MG63 (cell line): ENCODE measurements around the gene DNAH10. TPM values are rescaled to one million over a fixed set of nuclear protein-coding genes. Genes with fewer than 3 reads are reported as not detected.
A peak's percentile ranks its signal among the peaks of the same experiment; 100 is the strongest.

Experiments used
- DNase-seq: peaks from one replicate; pipeline ENCODE4 v3.0.0-alpha.2; 2020
- H3K27me3 ChIP-seq: fragments of 250-450 bp; sonication (Bioruptor Pico); 2 replicates; pipeline ENCODE4 v1.5.1; 2020; ENCODE audit warnings: mild to moderate bottlenecking, moderate library complexity
- H3K36me3 ChIP-seq: fragments of 250-450 bp; sonication (Bioruptor Pico); 2 replicates; pipeline ENCODE4 v1.5.1; 2020; ENCODE audit warnings: mild to moderate bottlenecking, moderate library complexity
- H3K4me3 ChIP-seq: fragments of 250-450 bp; sonication (Bioruptor Pico); 2 replicates; pipeline ENCODE4 v1.5.1; 2020; ENCODE audit warnings: mild to moderate bottlenecking, moderate library complexity
- H3K9me3 ChIP-seq: fragments of 250-450 bp; sonication (Bioruptor Pico); 2 replicates; pipeline ENCODE4 v1.5.1; 2020; ENCODE audit warnings: mild to moderate bottlenecking, moderate library complexity
- total RNA-seq: library from RNA; depleted of rRNA; stranded (reverse); fragments of >200 nt; shearing (Covaris generic); gene quantifications from 2 replicates; pipeline ENCODE4 v1.2.3, GENCODE V29; 2014; ENCODE audit warnings: low replicate concordance

The DNAH10 gene
- total RNA-seq, 1 experiment from 2014 or later: 0.40 TPM

DNA sequence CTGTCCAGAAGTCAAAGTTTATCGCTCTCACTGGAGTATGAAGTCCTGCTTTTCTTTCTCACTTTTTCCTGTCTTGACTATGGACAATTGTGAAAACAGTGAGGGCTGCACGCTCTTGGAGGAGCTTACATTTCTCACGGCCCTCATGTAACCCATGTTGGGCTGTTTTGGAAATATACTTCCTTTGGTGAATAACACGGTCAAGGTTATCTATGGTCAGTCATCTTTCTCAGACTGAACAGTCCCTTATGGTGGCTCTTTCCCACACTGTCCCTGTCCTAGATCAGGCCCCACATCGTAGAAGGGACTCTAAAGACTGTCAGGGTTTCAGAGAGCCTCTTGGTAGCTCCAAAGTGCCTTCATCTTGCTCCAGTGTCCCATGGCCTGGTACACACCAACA lies 203.3 kb downstream of the DNAH10 start:
- H3K4me3 ChIP-seq: no peak overlapping the region
- no peak for DNase-seq
- H3K27me3 ChIP-seq: no peaks in the 10 kb centered on the region
- no peaks in the 10 kb centered on the region for H3K9me3 ChIP-seq
- H3K36me3 ChIP-seq: peaks cover 9% of the 10 kb centered on the region; the same call in 1 of the 2 replicates

DNA sequence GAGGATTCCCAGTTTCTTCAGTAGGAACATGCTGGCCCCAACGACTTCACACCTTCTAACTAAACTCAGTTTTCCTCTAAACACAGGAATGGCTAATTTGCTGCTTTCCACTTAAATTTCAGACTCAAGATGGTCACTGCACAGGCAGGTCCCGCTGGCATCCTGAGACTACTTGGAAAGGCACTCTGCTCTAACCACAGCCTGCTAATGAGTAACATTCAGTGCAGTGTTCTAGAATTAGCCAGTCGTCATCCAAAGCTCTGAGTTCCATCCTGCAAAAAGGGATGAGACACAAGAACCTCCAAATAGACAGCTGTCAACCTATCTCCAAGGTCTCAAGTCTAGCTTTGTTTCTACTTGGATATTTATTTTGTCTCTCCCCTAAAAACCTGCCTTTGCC lies 204.5 kb downstream of the DNAH10 start:
- H3K27me3 ChIP-seq: no peaks in the 10 kb centered on the region
- peak; percentile 39 for DNase-seq
- H3K36me3 ChIP-seq: peaks cover 10% of the 10 kb centered on the region; the same call in 1 of the 2 replicates
- no peaks in the 10 kb centered on the region for H3K9me3 ChIP-seq
- H3K4me3 ChIP-seq: no peak overlapping the region

DNA sequence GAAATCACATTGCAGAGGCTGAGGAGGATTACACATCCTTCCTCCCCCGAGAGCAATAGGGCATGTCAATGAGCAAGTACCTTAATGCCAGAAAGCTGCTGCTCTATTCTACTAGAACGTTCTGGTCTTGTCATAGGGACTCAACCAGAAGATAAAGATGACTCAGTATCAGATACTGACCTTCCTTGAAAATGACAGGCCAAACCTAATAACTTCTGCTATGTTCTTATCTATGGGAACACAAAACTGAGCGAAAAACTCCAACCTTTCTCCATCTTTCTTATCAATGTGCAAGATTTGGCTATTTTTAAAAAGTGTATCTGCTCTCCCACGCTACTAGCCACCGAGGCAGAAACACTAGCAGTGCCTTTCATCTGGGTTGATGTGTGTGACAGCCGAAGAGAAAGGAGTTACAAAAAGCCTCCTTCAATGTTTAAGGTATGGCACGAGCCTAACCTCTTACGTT lies 205.1 kb downstream of the DNAH10 start:
- Histone ChIP-seq H3K9me3 (no peaks in the 10 kb centered on the region), H3K36me3 (peaks cover 10% of the 10 kb centered on the region; the same call in 1 of the 2 replicates), H3K4me3 (no peak overlapping the region), H3K27me3 (no peaks in the 10 kb centered on the region)
- DNase-seq: no peak

- H3K27me3 ChIP-seq: no peaks in the 10 kb centered on the region
- DNase-seq: no peak
- H3K36me3 ChIP-seq: peaks cover 16% of the 10 kb centered on the region
- H3K9me3 ChIP-seq: no peaks in the 10 kb centered on the region
- H3K4me3 ChIP-seq: peak overlapping the region; percentile 65
Observed at GRCh38 chr12:123971449-123971769, 209.3 kb downstream of the DNAH10 start.

DNA sequence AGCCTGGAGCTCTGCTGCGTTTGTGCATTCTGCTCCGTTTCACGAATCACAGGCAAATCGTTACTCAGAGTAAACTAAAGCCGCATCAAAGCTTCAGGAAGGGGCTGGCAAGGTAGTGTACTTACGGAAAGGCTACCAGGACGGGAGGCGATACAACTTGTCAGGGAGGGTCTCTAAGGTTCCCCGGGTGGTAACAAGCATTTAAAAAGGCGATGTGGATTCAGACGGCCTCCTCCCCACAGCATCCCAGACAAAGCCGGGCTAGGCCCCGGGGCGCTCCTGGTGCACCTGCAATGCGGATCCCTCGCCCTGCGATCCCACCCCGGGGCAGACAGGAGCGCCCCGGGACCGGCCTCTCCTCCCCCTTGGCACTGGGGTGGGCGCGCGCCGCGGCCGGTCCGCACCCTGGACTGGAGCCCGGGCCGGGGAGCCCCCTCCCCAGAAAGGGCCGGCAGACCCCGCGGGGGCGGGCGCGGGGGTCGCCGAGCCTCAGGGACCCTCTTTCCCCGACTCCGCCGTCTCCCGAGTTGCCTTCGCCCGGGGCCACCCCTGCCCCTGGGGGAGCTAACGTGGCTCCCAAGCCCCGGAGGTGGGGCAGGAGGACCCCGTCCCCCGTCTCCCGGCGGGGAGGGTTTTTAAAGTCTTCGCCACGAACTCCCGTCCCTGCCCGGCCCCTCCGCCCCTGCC lies 209.8 kb downstream of the DNAH10 start:
- Histone ChIP-seq H3K36me3 (peaks cover 16% of the 10 kb centered on the region), H3K4me3 (peak overlapping the region; percentile 65), H3K27me3 (no peaks in the 10 kb centered on the region), H3K9me3 (no peaks in the 10 kb centered on the region)
- peak; percentile 31 for DNase-seq

GRCh38 chr12:123972457-123973401 lies 210.6 kb downstream of the DNAH10 start, which contains the start of the genes CCDC92 and ZNF664:
TSS of gene CCDC92 (minus strand) at chr12:123972831. CDS start at chr12:123944305, 28,526 bp downstream.
TSS of gene ZNF664 (plus strand) at chr12:123973215. CDS start at chr12:124012145, 38,930 bp downstream.
- Histone ChIP-seq H3K9me3 (no peaks in the 10 kb centered on the region), H3K4me3 (peak within 1 kb of the TSS; percentile 67), H3K27me3 (no peaks in the 10 kb centered on the region), H3K36me3 (peaks cover 16% of the 10 kb centered on the region)
- DNase-seq: peak; percentile 92

GRCh38 chr12:123973552-123974341 lies 211.6 kb downstream of the DNAH10 start:
- no peaks in the 10 kb centered on the region for H3K9me3 ChIP-seq
- H3K27me3 ChIP-seq: no peaks in the 10 kb centered on the region
- H3K4me3 ChIP-seq: peak overlapping the region; percentile 67
- peaks cover 16% of the 10 kb centered on the region for H3K36me3 ChIP-seq
- peak; percentile 16 for DNase-seq

- no peaks in the 10 kb centered on the region for H3K9me3 ChIP-seq
- peaks cover 16% of the 10 kb centered on the region for H3K36me3 ChIP-seq
Observed at GRCh38 chr12:123976227-123976826, 214.2 kb downstream of the DNAH10 start.

DNA sequence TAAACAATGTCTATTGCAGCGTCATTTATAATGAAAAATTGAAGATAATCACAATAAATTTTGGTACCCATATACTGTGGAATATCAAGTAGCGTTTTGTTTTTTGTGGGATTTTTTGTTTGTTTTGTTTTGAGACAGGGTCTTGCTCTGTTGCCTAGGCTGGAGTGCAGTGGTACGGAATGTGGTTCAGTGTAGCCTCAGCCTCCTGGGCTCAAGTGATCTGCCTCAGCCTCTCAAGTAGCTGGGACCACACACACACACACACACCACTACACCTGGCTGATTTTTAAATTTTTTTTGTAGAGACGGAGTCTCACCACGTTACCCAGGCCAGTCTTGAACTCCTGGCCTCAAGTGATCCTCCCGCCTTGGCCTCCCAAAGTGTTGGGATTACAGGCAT lies 217.5 kb downstream of the DNAH10 start:
- DNase-seq: no peak
- Histone ChIP-seq H3K36me3 (peaks cover 13% of the 10 kb centered on the region), H3K4me3 (no peak overlapping the region), H3K9me3 (no peaks in the 10 kb centered on the region), H3K27me3 (no peaks in the 10 kb centered on the region)

More at GRCh38 chr12:123976227-123976826, 214.2 kb downstream of the DNAH10 start:
- no peak for DNase-seq
- H3K4me3 ChIP-seq: no peak overlapping the region
- no peaks in the 10 kb centered on the region for H3K27me3 ChIP-seq

DNA sequence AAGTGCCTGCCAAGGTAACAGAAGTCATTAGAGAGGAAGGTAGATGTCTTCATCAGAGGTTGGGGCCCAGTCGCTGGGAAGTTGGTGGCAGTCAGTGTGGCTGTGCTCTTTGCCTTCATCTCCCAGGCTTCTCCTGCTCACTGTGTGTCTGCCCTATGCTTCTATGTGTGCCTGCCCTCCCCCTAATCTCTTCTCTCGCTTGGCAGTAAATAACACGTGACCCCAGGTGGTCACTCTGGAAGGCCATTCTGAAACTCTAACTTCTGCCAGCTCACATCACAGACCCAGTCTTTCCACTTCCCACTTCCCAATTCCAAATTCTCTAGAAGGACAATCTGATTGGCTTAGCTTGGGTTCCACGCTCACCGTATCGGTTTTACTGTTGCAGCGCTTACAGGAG lies 220.2 kb downstream of the DNAH10 start:
- no peak overlapping the region for H3K4me3 ChIP-seq
- H3K9me3 ChIP-seq: no peaks in the 10 kb centered on the region
- DNase-seq: no peak
- H3K27me3 ChIP-seq: no peaks in the 10 kb centered on the region
- H3K36me3 ChIP-seq: peaks cover 3% of the 10 kb centered on the region; the same call in 1 of the 2 replicates

DNA sequence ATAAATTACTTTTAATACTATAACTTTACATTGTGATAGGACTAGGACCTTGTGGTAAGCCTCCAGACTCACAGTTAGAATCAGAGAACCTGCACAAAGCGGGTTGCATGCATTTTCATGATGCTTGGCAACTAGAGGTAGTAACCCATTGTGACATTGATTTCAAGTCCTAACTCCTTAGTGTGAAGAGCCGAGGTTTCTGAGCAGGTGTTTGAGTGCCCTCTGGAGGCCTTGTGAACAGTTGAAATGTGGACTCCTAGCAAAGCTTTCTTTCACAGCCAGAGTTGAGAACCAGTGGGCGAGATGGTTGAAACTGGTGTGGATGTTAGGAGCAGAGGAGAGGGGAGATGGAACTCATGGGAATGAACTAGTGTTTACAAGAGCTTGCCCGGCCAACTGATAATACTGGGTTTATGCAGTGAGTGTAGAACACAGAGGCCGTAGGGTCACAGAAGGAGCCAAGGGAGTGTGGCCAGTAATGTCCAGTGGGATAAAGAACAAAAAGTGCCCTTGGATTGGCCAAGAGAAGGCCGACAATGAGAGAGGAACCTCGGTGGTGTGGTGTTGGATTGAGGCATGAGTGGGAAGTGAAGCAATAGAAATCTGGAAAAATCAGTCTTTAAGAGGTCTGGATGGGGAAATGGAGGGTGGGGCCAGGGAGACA lies 221.9 kb downstream of the DNAH10 start:
- Histone ChIP-seq H3K9me3 (no peaks in the 10 kb centered on the region), H3K27me3 (no peaks in the 10 kb centered on the region), H3K36me3 (peaks cover 9% of the 10 kb centered on the region), H3K4me3 (no peak overlapping the region)
- peak; percentile 32 for DNase-seq

DNA sequence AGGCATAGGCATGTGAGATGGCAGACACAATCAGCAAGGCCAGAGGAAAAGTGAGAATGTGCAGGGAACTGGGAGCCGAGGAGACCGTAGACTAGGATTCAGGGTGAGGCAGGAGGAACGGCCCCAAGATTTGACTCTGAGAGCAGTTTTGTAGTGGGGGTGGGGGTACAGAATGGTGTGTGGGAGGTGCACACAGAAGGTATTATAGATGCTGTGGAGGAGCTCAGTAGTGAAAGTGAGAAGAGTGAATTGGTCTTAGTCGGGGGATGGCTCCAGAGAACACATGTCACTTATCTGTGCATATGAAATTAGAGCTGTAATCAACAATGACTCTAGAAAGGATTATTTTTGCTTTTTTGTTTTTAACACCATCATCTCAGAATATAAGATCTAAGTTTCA lies 222.8 kb downstream of the DNAH10 start:
- DNase-seq: no peak
- Histone ChIP-seq H3K4me3 (no peak overlapping the region), H3K36me3 (peaks cover 7% of the 10 kb centered on the region), H3K9me3 (no peaks in the 10 kb centered on the region), H3K27me3 (no peaks in the 10 kb centered on the region)
